ENCODE data around the gene ATP10B.
"Not testable (repeated sequence)": the region's sequence is repeated elsewhere in the genome, so short reads cannot be mapped to it uniquely, and the experiment has no call there.

Gene ATP10B, protein sequence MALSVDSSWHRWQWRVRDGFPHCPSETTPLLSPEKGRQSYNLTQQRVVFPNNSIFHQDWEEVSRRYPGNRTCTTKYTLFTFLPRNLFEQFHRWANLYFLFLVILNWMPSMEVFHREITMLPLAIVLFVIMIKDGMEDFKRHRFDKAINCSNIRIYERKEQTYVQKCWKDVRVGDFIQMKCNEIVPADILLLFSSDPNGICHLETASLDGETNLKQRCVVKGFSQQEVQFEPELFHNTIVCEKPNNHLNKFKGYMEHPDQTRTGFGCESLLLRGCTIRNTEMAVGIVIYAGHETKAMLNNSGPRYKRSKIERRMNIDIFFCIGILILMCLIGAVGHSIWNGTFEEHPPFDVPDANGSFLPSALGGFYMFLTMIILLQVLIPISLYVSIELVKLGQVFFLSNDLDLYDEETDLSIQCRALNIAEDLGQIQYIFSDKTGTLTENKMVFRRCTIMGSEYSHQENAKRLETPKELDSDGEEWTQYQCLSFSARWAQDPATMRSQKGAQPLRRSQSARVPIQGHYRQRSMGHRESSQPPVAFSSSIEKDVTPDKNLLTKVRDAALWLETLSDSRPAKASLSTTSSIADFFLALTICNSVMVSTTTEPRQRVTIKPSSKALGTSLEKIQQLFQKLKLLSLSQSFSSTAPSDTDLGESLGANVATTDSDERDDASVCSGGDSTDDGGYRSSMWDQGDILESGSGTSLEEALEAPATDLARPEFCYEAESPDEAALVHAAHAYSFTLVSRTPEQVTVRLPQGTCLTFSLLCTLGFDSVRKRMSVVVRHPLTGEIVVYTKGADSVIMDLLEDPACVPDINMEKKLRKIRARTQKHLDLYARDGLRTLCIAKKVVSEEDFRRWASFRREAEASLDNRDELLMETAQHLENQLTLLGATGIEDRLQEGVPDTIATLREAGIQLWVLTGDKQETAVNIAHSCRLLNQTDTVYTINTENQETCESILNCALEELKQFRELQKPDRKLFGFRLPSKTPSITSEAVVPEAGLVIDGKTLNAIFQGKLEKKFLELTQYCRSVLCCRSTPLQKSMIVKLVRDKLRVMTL (N-terminal part only)

GRCh38 chr5:160852049-160852448, at the start of gene ATP10B:
Gene ATP10B, minus strand, starts transcription at chr5:160852211. Its CDS starts 164,137 bp downstream, at chr5:160688074.
- no peak for DNase-seq

DNA sequence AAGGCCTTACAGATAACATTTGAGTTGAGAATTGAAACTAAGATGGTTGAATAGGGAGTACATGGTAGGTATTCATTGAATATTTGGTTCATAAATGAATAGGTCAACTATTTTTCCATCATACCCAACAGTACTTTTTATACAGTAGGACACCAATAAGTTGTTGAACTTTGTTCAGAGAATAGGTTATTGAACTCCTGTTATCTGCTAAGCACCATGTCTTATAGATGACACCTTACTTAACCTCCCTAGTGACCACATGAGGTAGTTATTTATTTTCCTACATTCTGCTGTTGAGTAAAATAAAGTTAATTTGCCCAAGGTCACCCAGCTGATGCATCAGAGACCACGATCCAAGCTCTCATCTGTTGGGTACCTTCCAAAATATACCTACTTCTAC, 49.6 kb upstream of the ATP10B start:
- no peak for DNase-seq

DNA sequence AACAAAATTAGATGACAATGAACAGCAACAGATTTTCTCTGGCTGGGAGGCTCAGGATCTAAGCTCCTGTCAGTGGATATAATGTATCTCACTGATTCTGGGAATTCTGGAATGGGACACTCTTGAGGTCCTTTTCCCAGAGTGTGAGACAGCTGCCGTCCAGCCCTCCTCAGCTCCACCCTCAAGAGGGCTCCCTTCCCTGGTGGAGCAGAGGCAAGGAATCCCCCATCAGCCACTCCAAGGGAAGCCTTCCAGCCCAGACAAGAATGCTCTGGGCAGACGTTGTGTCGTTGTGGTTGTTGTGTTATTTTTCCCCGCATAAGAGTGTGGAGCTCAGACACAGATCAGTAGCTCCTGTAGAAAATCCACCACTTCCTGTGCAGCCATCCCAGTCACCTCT, 47.7 kb upstream of the ATP10B start:
- no peak for DNase-seq

DNA sequence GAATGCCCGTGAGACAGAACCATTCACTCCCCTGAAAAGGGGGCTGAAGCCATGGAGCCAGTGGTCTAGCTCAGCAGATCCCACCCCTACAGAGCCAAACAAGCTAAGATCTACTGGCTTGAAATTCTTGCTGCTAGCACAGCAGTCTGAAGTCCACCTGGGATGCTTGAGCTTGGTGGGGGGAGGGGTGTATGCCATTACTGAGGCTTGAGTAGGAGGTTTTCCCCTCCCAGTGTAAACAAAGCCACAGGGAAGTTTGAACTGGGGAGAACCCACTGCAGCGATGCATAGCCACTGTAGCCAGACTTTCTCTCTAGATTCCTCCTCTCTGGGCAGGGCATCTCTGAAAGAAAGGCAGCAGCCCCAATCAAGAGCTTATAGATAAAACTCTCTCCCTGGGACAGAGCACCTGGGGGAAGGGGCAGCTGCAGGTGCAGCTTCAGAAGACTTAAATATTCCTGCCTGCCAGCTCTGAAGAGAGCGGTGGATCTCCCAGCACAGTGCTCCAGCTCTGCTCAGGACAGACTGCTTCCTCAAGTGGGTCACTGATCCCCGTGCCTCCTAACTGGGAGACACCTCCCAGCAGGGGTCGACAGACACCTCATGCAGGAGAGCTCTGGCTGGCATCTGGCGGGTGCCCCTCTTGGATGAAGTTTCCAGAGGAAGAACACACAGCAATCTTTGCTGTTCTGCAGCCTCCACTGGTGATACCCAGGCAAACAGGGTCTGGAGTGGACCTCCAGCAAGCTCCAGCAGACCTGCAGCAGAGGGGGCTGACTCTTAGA, 41.4 kb upstream of the ATP10B start:
- DNase-seq: not testable (repeated sequence)

DNA sequence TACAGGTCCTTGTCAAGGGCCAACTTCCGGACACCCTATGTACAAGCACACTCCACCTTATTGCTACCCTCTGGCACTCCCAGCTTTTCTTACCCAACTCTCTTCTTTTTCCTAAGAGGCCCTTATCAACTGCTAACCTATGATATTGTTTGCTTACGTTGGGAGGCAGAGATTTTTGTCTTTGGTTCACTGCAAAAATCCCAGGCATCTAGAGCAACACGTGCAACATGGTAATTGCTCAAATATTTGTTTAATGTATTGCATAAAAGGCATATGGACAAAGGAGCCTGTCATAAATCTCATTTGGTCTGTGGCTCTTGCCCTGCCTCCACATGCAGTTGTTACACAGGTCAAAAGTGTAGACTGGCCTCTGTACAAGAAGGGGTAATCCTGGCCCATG, 35.8 kb upstream of the ATP10B start:
- DNase-seq: no peak

GRCh38 chr5:160873560-160874200, 21.7 kb upstream of the ATP10B start:
- not testable (repeated sequence) for DNase-seq

DNA sequence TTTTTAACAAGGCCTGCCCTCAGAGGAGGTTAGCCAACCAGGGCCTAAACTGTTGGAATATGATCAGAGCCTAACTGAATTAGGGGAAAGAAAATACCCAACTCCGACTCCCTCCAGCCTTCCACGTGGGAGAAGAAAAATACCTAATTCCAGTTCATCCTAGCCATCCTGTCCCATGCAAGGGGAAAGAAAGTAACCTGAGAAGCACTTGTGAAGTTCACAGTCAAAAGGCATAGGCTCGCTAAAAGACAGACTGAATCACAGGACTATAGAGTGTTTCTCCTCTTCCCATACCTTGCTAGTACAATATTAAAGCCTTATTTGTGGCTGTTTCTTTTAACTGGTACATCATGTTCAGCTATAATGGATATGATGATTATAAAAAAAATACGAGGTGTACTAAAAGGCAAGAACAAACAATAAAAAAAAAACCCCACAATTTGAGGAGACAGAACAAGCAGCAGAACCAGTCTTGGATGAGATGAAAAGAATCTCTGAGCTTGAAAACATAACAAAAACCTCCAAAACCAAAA, 18.0 kb upstream of the ATP10B start:
- no peak for DNase-seq

- DNase-seq: no peak
These were observed 16.0 kb upstream of the ATP10B start for GRCh38 chr5:160867976-160868375.

GRCh38 chr5:160851451-160851850, 560 bp downstream of the ATP10B start:
- no peak for DNase-seq

GRCh38 chr5:160850421-160850820, 1.6 kb downstream of the ATP10B start:
- DNase-seq: no peak

- no peak for DNase-seq
These were observed 4.4 kb downstream of the ATP10B start for GRCh38 chr5:160847526-160848085.

GRCh38 chr5:160846642-160847041, 5.4 kb downstream of the ATP10B start:
- DNase-seq: no peak

DNA sequence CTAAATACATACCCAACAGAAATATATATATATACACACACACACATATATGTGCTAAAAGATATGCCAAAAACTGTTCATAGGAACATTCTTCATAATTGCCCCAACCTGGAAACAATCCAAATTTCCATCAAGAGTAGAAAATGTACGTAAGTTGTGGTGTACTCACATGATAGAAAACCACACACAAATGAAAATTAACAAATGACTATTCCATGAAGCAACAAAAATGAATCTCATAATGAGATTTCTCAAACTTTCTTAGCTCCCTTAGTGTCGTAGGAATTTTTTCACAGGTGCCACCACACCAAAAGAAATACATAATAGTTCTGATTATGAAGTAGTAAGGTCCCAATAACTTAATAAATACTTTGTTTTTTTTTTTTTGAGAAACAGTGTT, 7.8 kb downstream of the ATP10B start:
- DNase-seq: no peak

DNA sequence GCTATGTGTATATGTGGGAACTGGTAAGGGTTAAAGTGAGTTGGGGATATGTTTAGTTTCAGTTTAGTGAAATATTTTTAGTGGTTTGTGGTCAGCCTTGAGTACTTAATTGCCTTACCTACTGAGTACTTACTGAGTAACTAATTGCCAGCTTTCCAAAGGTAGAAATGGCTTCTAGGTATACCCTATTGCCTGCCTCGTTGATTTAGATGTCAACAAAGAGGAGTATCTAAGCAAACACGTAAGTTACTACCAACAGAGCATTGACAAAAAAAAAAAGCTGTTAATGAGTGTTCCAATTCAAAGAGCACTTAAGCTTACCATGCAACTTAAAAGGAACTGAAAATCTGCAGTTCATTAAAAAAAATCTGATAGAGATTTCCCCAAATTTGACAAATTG, 8.8 kb downstream of the ATP10B start:
- no peak for DNase-seq

DNA sequence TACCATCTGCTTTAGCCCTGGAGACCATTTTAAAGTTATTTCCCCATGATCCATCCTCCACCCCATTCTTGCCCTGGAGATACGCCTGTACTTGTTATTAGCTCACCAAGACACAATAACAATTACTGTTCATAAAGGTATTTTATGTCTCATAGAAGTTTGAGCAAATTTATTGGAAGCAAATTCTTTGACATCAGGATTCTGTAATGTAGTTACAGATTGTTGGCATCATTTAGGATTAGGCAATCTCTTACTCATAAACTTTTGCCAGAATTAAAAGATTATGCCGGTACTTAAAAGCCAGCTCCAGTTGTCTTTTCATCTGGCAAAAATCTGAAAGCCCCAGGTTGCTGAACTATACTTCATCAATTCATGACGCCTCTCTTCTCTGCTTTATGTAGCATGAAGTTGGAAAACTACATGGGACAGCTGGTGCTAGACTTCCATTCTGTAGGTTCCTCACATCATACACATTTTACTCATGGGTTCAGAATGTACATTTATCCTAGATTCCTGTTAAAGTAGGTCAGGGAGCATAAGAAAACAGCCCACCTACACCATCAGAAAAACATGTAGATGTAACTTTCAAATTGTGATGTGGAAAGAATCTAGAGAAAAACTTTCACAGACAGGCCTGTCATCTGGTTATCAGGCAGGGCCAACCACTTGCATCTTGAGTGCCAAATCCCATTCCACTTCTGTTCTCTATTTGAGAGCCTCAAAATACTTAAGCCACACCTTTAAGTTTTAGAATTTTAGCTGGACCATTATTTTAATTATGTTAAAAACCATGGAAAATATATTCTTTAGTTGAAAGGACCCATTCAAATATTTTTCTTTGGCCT, 14.0 kb downstream of the ATP10B start:
- no peak for DNase-seq

- no peak for DNase-seq
These were observed 14.8 kb downstream of the ATP10B start for GRCh38 chr5:160837211-160837610.

- DNase-seq: no peak
These were observed 16.0 kb downstream of the ATP10B start for GRCh38 chr5:160835818-160836528.

GRCh38 chr5:160835376-160835775, 16.6 kb downstream of the ATP10B start:
- DNase-seq: no peak

DNA sequence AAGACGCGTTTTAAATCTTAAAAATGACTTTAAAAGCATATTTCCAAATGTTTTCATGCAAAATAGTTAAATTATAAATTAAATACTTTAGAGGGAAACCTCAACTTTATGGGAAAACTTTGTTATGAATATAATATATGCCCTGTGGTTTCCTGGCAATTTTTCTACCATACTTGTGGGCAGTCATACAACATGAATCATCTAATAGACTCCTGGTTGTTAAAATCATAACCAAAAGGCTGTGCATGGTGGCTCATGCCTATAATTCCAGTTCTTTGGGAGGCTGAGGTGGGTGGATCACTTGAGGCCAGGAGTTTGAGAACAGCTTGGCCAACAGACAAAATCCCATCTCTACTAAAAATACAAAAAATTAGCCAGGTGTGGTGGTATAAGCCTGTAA, 18.2 kb downstream of the ATP10B start:
- no peak for DNase-seq

GRCh38 chr5:160831801-160832200, 20.2 kb downstream of the ATP10B start:
- no peak for DNase-seq

Data from activated gamma-delta T cell treated with Interleukin-2 at 50 U/mL for 16 hours (primary cell).